IPS DF 19.7 (cell line): ENCODE data around the gene FAM180A.
"Not testable (repeated sequence)": the region's sequence is repeated elsewhere in the genome, so short reads cannot be mapped to it uniquely, and the experiment has no call there.

Experiments
- DNase-seq: peaks from one replicate; pipeline ENCODE4 v3.0.0-alpha.2; 2013; ENCODE audit warnings: low read depth, low spot score

Gene FAM180A

DNA sequence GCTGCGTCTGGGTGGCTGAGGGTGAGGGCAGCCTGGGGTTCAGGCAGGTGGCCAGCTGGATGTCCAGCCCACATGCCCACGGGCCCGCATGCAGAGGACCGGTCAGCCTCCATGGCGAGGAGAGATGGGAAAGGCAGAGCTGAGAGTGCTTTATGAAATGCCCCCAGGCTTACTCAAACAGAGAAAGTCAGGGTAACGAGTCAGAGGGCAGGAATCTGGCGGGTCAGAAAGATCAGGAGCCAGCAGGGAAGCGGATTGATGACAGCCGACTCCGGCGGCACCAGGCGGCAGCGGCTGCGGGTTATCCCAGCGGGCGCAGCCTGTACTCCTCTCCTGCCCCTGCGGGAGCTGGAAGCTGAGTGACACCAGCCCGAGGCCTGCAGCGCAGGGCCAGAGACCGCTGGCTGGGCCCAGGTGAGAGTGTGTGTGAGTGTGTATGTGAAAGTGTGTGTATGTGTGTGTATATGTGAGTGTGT, 34.0 kb downstream of the FAM180A start:
- DNase-seq: no peak

DNA sequence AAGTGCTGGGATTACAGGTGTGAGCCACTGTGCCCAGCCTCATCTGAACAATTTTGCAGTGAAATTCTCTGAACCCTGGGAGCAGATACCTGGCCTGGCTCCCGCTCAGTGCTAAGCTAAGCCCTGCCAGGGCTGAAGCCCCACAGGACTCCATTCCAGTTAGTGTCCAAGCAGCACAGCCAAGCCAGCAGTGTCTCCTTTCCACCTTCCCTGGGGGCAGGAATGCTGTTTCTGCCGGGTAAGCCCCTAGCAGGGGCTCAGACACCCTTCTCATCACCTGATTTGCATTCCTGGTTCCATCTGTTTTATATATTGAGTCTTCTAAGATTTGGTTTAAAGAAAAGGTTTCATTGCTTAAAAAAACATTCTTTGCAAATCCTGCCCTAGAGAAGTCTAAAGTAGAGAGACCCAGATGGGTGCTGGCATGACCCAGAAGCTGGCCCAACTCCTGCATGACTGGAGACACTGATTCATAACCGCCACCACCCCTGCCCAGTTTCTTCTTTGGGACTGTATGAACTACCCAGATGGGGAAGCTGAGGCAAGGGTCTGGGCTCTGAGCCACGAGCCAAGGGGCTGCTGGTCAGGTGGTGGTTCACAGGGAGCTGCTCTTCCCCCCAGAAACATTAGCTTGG, 34.7 kb downstream of the FAM180A start:
- no peak for DNase-seq

DNA sequence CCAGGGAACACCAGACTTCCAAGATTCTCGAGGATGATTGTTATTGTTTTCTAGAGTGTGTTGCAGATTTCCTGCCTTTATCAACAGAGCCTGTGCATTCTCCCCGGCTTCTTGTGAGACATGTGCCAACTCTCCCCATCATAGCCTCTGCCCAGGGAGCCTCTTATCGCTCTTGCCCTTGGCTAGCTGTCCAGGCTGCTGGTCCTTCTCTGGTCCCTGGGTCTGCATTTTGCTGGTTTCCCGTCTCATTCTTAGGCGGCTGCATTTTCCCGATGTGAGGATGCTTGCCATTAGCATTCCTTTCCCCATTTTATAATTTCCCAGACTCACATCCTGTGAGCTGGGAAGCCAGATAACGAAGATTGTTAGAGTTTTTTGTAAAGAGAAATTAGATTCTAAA, 35.8 kb downstream of the FAM180A start:
- no peak for DNase-seq

DNA sequence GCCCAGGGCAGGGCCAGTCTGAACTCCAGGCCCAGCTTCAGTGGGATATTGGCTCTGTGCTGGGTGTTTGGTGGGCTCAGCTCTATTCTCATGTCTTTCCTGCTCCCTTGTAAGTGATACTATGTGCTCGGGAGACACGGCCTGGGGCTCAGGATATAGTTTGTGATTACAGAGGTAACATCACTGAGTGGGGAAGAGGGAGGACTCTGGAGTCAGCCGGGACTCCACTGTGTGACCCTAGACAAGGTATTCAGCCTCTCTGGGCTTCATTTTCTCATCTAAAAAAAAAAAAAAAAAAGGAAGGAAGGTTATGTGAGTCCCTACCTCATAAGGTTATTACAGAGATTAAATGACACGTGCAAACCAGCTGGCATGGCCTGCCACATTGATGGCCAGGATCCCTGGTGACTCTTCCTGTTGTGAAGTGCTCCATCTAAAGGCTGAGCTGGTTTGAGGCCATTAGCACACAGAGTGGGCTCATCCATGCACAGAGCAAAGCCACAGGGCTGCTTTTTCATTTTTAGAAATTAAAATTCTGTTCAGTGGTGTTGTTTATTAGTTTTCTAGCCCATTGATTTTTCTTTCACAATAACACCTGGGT, 36.3 kb downstream of the FAM180A start:
- DNase-seq: no peak

DNA sequence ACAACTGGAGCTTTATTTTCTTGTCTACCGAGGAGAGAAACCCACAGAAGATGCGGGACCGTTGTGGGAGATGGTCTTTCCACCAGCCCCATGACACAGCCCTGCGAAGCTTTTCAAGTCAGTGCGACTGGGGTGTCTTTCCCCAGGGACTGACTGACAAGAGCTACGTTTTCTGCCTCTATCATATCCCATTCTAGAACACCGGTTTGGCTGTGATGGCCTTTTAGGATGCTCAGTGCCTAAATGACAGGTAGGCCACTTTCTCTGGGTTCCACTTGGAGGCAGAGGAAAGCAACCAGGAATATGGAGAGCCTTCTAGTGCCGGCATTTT, 37.5 kb downstream of the FAM180A start:
- no peak for DNase-seq

DNA sequence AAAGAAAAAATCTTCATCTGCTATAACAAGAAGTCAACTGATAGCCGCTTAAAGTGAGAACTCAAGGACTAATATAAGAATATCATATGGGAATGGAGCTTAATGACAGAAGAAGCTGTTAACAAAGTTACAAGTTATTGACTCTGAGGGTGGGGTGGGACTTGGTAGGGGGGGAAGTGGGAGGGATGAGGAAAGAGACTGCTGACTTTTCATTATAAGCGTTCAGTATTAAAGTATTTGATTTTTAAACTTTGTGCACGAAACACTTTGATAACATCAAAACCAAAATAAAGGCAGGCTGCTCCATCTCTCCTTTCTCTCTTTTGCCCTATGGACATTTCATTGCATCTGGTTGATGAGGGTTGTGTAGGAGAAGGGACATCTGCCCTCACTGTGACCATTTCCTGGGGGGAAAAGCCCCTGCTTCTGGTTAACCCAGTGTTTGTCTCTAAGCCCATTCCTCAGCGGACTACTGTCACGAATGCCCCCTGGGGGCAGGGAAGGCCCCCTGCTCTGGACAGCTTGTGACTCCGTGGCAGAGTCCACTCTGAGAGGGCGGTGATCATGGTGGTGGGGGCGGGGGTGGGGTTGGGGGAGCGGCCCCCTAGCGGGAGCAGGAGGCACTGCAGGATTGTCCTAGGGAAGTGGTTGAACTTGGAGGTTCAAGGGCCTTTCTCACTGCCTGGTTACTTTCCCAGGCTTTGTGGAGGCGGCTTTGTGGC, 38.0 kb downstream of the FAM180A start:
- no peak for DNase-seq

DNA sequence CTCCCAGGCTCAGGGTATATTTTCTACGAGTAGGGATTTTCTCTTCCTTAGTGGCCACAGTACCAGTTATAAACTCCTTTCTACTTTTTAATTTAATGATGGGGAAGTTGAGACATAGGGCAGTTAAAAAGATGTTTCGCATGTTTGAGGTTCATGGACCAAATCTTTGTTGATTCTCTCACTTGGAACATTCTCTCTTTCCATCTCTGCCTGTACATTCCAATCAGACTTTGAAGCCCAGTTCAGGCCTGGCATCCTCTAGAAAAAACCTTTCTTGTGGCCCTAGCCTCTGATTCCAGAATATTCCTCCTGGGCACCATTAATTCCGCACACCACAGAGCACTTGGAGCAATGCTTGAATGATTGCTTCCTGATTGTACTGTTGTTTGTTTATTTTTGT, 39.1 kb downstream of the FAM180A start:
- DNase-seq: no peak

DNA sequence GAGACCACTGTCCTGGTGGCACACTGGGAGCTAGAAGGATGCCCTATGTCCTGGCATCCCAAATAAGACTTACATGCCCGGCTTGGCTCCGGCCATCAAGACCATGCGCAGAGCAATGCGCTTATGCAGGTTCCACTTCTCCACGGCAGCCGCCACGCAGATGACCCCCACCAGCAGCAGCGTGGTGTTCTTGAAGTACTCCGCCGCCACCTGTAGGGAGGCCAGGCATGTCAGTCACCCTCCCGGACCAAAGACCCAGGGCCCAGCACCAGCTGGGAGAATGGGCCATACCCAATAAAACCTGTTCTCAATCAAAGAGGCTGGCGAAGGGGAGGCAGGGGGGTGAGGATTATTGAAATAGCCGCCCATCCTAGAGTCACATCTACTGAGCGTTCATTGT, 40.6 kb downstream of the FAM180A start:
- DNase-seq: no peak

DNA sequence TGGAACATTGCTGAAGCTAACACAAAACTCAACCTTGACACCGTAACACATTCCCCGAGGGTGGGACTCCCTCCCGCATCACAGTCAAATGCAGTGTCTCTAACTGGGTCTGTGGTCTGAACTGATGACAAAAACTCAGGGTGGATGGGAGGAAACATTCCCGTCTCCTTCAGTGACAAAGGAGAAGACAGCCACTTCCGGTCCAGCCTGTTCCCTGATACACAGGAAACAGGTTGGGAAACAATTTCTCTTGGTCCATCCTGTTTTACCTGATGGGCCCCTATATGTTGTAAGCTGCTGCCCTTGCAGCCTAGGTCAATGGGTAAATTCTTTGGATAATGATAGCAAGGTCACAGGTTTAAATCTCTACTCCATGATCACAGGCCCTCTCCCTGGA, 41.0 kb downstream of the FAM180A start:
- no peak for DNase-seq

DNA sequence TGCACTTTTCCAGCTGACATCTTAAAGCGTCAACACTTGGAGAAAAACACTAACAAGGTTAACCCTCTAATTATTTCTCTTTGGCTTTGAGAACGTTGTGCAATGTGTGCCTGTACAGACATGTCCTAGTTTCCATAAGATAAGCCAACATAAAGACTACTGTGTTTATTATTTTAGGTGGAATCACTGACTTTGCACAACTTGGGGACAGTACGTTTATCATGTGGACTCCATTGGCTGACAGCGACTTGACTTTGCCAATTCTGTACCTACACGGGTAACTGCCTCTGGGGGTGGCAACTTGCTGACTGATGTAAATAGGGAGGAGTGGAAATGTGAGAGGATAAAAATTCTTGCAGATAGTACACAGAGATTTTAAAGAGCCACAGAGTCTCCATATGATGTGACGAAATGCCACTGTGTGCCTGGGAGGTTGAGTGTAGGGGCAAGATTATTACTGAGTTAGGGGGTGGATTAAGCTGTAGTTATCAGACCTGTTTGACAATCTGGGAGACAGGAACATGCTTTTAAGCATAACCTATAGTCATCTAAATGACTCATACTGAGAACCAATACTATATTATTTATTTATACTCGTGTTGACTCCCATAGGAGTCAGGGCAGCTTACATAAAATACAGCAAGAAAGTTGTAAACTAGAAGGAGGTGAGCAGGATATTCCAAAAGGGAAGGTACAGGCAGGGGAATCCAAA, 41.6 kb downstream of the FAM180A start:
- no peak for DNase-seq

DNA sequence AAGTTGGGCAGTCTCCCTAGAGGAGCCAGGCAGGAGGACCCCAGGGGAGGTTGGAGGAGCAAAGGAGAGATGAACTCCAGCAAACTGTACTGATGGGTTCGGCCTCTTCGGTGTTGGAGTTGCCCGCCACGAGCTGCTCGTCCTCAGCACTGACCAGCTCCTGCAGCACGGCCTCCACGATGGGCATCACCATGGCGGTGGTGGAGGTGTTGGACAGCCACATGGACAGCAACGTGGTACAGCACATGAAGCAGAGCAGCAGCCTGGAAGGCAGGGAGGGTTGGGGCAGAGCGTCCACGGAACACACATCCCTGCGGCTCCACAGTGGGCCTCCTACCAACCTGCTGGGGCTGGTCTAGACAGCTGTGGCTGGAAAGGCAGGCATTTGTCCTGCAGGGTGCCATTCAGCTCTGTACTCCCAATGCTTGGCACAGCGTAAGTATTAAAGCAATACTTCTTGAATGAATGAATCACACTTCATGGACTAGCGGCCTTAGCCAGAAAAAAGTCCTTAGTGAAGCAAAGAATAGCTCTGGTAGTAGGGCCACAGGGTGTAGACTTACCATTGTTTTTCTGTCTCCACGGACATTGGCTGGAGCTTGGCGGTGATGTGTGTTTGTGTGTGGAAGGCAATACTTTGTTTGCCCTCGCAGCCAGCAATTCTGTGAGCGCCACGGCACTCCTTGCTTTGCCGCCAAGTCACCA, 42.4 kb downstream of the FAM180A start:
- no peak for DNase-seq

DNA sequence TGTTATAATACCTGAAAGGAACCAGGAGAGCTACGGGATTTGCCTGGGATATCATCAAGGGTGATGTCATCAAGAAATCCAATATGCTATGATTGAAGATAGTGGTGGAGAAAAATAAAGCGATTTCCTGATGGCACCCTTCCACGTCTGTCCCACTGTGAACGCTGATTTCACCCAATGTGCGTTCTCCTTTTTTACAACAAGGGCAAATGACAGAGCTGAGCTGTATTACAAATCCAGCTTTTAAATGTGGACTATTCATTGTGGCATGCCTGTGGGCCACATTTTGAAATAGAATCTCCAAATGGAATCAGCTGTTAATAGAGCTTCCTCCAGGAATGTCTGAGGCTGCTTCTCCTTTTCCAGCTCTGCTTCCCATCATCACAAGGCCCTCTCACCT, 43.9 kb downstream of the FAM180A start:
- DNase-seq: no peak

DNA sequence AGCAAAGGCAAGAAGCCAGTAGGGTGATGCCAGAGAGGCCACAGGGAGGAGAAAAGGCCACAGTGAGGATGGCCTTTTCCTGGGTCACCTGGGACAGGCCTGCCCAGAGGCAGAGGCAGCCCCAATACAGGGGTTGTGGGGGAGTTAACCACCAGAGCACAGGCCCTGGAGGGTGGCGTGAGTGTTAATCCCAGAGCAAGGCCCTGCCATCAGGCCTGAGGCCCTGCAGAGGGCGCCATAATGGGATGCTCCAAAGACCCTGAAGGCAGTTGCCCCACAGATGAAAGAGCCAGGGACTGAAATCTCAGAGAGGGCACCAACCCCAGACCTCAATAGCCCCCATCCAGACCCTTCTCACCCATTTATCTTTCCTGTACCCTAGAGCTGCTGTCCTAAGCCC, 44.5 kb downstream of the FAM180A start:
- no peak for DNase-seq

DNA sequence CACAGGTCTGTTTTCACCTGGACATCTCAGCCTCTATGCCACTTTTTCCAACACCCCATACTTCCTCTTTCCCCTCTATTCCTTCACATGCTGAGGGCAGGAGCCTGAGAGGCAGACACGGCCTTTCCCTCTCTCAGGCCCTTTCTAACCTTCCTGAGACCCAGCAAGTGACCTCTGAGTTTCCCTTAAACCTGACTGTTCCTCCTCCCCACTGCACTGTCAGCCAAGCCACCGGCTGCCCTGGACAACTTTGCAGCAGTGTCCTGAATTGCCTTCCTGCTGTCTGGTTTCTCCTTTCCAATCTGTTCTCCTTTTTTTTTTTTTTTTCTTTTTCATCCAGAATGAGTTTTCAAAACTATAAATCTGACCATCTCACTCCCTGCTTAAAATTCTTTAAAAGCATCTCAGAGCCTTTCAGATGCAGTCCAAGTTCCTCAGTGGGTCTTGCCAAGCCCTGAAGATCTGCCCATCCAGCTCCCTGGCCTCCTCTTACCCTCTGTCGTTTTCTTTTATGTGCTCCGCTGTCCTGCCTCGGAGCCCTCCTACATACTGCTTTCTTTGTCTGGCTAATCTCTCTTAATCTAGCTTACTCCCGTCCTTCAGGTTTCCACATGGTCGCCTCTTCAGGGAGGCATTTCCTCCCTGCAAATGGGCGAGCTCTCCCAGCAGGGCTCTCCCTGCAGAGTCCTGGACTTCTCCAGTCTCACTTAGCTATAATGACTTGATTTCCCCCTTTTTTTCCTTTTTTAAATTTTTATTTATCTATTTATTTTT, 51.1 kb downstream of the FAM180A start:
- no peak for DNase-seq

DNA sequence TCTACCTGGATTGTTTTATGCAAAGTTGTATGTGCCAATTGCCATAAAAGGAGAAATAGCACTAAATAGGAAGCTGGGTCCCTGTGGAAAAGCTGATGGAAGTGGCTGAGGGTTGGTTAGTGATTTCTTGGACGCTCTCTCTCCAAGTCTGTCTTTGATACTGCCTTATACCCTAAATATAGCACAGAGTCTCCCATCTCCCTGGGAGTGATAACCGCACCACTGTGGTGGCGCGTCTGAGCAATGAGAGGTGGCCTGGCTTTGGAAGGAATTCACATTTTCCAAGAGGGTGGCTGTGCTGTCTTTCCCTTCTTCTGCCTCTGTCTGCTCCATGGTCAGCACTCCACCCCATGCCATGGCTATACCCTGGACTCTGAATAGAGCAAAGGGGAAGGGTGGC, 55.1 kb downstream of the FAM180A start:
- DNase-seq: no peak

DNA sequence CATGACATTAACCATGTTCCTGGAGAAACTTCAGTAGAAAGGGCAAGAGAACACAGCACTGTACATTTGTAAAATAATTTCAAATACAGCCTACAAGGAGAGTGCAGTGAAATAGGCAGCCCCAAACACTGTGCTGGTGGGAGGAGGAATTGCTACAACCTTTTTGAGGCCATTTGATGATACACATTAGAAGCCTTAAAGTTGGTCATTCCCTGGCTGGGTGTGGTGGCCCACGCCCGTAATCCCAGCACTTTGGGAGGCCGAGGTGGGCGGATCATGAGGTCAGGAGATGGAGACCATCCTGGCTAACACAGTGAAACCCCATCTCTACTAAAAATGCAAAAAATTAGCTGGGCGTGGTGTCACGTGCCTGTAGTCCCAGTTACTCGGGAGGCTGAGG, 56.0 kb downstream of the FAM180A start:
- DNase-seq: not testable (repeated sequence)

DNA sequence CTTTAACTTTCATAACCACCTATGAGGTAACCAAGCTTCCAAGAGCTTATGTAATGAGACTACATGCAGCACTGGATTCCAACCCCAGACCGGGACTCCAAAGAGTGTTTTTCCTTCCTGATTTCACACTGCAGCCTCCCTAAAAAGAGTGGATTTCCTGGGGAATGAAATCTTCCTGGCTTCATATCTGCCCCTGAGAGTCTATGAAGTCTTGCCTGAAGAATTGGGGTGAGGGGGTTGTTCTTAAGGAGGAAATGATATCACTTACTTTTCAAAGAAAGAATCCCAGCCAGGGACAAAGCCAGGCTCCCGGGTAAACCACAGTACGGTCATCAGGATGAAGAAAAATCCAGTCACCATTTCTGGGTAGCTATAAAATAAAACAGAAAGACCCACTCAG, 56.6 kb downstream of the FAM180A start:
- no peak for DNase-seq

DNA sequence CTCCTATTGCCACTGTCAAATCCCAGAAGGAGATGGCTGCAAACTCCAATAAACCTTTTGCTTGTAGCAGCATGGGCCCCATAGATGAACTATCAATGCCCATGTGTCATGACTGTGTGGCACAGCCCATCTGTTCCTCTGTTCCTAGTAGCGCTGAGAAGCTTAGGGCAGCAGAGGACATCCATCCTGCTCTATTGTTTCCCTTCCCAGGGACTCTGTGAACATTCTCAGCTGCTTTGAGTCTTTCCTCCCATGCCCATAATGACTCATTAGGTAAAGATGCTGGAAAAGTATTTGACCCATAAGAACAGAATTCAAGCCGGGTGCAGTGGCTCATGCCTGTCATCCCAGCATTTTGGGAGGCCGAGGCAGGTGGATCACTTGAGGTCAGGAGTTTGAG, 58.0 kb downstream of the FAM180A start:
- DNase-seq: no peak

DNA sequence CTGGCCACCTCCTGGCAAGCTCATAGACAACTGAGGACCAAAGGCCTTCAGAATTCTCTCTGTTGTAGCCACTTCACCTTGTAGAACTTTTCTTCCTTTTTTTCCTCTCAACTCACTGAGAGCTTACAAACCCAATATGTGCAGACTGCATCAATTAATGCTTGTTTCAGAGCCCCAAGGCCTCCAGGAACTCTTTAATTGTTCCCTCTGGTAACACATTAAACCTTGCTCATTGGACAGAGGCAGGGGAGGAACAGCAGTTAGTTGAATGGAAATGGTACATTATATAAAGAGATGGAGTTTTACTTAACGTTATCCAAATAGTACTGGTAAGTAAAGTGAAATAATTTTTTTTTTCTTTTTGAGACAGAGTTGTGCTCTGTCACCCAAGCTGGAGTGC, 61.1 kb downstream of the FAM180A start:
- no peak for DNase-seq

DNA sequence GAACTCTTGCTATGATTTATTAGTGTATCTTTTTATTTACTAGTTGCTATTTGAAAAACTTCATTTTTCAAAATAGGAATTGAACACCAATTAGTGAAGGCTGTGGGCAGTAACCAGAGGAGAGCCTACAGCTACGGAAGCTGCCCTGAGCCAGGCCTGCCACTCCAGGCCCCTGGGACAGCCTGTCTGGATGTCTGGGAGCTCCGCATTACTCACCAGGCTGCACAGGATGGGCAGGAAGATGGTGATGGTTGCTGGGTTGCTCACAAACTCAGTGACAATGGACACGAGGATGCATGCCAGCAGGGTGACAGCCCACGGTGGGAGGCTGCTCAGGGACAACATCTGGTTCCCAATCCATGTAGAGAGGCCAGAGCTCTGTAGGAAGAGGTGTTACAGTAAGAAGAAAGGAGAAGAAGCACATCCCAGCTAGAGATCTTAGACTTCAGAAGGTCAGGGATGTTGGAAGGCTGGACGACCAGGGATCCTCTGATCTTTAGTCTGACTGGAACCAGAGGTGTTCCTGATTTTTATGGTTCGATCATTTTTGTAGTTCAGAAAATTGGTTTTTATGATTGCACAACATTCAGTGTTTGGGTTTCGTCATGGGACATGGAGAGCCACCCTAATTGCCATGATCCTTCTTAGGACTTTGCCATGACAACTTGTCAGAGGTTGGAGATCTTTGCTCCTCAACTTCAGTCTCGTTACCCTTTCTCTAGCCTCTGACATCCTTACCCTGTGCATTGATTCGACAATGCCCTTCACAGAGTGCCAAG, 63.1 kb downstream of the FAM180A start:
- no peak for DNase-seq
